ENCODE results near the gene CLEC5A.

- TF ChIP-seq, protein P1, sequence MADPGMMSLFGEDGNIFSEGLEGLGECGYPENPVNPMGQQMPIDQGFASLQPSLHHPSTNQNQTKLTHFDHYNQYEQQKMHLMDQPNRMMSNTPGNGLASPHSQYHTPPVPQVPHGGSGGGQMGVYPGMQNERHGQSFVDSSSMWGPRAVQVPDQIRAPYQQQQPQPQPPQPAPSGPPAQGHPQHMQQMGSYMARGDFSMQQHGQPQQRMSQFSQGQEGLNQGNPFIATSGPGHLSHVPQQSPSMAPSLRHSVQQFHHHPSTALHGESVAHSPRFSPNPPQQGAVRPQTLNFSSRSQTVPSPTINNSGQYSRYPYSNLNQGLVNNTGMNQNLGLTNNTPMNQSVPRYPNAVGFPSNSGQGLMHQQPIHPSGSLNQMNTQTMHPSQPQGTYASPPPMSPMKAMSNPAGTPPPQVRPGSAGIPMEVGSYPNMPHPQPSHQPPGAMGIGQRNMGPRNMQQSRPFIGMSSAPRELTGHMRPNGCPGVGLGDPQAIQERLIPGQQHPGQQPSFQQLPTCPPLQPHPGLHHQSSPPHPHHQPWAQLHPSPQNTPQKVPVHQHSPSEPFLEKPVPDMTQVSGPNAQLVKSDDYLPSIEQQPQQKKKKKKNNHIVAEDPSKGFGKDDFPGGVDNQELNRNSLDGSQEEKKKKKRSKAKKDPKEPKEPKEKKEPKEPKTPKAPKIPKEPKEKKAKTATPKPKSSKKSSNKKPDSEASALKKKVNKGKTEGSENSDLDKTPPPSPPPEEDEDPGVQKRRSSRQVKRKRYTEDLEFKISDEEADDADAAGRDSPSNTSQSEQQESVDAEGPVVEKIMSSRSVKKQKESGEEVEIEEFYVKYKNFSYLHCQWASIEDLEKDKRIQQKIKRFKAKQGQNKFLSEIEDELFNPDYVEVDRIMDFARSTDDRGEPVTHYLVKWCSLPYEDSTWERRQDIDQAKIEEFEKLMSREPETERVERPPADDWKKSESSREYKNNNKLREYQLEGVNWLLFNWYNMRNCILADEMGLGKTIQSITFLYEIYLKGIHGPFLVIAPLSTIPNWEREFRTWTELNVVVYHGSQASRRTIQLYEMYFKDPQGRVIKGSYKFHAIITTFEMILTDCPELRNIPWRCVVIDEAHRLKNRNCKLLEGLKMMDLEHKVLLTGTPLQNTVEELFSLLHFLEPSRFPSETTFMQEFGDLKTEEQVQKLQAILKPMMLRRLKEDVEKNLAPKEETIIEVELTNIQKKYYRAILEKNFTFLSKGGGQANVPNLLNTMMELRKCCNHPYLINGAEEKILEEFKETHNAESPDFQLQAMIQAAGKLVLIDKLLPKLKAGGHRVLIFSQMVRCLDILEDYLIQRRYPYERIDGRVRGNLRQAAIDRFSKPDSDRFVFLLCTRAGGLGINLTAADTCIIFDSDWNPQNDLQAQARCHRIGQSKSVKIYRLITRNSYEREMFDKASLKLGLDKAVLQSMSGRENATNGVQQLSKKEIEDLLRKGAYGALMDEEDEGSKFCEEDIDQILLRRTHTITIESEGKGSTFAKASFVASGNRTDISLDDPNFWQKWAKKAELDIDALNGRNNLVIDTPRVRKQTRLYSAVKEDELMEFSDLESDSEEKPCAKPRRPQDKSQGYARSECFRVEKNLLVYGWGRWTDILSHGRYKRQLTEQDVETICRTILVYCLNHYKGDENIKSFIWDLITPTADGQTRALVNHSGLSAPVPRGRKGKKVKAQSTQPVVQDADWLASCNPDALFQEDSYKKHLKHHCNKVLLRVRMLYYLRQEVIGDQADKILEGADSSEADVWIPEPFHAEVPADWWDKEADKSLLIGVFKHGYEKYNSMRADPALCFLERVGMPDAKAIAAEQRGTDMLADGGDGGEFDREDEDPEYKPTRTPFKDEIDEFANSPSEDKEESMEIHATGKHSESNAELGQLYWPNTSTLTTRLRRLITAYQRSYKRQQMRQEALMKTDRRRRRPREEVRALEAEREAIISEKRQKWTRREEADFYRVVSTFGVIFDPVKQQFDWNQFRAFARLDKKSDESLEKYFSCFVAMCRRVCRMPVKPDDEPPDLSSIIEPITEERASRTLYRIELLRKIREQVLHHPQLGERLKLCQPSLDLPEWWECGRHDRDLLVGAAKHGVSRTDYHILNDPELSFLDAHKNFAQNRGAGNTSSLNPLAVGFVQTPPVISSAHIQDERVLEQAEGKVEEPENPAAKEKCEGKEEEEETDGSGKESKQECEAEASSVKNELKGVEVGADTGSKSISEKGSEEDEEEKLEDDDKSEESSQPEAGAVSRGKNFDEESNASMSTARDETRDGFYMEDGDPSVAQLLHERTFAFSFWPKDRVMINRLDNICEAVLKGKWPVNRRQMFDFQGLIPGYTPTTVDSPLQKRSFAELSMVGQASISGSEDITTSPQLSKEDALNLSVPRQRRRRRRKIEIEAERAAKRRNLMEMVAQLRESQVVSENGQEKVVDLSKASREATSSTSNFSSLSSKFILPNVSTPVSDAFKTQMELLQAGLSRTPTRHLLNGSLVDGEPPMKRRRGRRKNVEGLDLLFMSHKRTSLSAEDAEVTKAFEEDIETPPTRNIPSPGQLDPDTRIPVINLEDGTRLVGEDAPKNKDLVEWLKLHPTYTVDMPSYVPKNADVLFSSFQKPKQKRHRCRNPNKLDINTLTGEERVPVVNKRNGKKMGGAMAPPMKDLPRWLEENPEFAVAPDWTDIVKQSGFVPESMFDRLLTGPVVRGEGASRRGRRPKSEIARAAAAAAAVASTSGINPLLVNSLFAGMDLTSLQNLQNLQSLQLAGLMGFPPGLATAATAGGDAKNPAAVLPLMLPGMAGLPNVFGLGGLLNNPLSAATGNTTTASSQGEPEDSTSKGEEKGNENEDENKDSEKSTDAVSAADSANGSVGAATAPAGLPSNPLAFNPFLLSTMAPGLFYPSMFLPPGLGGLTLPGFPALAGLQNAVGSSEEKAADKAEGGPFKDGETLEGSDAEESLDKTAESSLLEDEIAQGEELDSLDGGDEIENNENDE (IDR thresholded peaks at IDR 0.05; ENCODE audit: insufficient replicate concordance, low read length) = no peak
- TF ChIP-seq CBX5 (IDR thresholded peaks at IDR 0.05; ENCODE audit: low read depth, low read length) = no peak
- no peak for TF ChIP-seq TEAD4 (IDR thresholded peaks at IDR 0.05; ENCODE audit: low read depth, low read length)
- TF ChIP-seq EGR1 (IDR thresholded peaks at IDR 0.05; ENCODE audit: borderline replicate concordance, low read depth, low read length) = no peak
- no peak for TF ChIP-seq GTF2F1 (IDR thresholded peaks at IDR 0.05; ENCODE audit: borderline replicate concordance, low read depth, low read length)
- TF ChIP-seq CREB1 (IDR thresholded peaks at IDR 0.05) = no peak
Measured at GRCh38 chr7:141930211-141930610, 16.6 kb downstream of the CLEC5A start.
